Astrocyte (in vitro differentiated cells and primary cell): ENCODE data around the gene KIAA0319L. TPM values are rescaled to one million over a fixed set of nuclear protein-coding genes. Genes with fewer than 3 reads are reported as not detected.

ENCODE experiments used
- DNase-seq: peaks from one replicate; pipeline ENCODE4 v3.0.0-alpha.2; 2010; ENCODE audit warnings: low read depth
- FAIRE-seq: peaks from 2 replicates; lab custom pipeline; 2011; peaks lifted over from hg19 to GRCh38; lab: Jason Lieb, UNC
- H2AFZ ChIP-seq: 2 replicates; pipeline ENCODE4 v1.6.0; 2012; ENCODE audit warnings: low read depth, low read length, inconsistent platforms
- H3K27ac ChIP-seq: 2 replicates; pipeline ENCODE4 v1.5.1; 2011; ENCODE audit warnings: low read depth, low read length, inconsistent platforms
- H3K27me3 ChIP-seq: 2 replicates; pipeline ENCODE4 v1.6.0; 2011; ENCODE audit warnings: low read length, inconsistent platforms; ENCODE audit not compliant: insufficient read depth
- H3K36me3 ChIP-seq: 2 replicates; pipeline ENCODE4 v1.5.1; 2011; ENCODE audit warnings: low read length, inconsistent platforms; ENCODE audit not compliant: insufficient read depth
- H3K4me1 ChIP-seq: 2 replicates; pipeline ENCODE4 v1.5.1; 2011; ENCODE audit warnings: low read length, inconsistent platforms; ENCODE audit not compliant: insufficient read depth
- H3K4me2 ChIP-seq: 2 replicates; pipeline ENCODE4 v1.6.0; 2012; ENCODE audit warnings: low read length, inconsistent platforms
- H3K4me3 ChIP-seq: 2 replicates; pipeline ENCODE4 v1.5.1; 2011; ENCODE audit warnings: low read depth, mild to moderate bottlenecking, low read length, inconsistent platforms; ENCODE audit not compliant: insufficient read depth
- H3K79me2 ChIP-seq: 2 replicates; pipeline ENCODE4 v1.6.0; 2012; ENCODE audit warnings: mild to moderate bottlenecking, low read length, inconsistent platforms; ENCODE audit not compliant: insufficient read depth
- H3K9ac ChIP-seq: 2 replicates; pipeline ENCODE4 v1.6.0; 2012; ENCODE audit warnings: mild to moderate bottlenecking, low read length, inconsistent platforms
- H3K9me3 ChIP-seq: 2 replicates; pipeline ENCODE4 v1.5.1; 2012; ENCODE audit warnings: low read depth, mild to moderate bottlenecking, low read length, inconsistent platforms; ENCODE audit not compliant: insufficient read depth
- H4K20me1 ChIP-seq: 2 replicates; pipeline ENCODE4 v1.6.0; 2012; ENCODE audit warnings: low read length, inconsistent platforms; ENCODE audit not compliant: insufficient read depth
- H3K27ac Mint-ChIP-seq: one replicate; pipeline ENCODE4 v1.8.0; 2021; ENCODE audit warnings: mild to moderate bottlenecking, mixed read lengths; ENCODE audit not compliant: unreplicated experiment
- H3K27me3 Mint-ChIP-seq: one replicate; pipeline ENCODE4 v1.8.0; 2021; ENCODE audit warnings: low read depth, mixed read lengths; ENCODE audit not compliant: unreplicated experiment
- H3K36me3 Mint-ChIP-seq: one replicate; pipeline ENCODE4 v1.8.0; 2021; ENCODE audit warnings: low read depth, mixed read lengths; ENCODE audit not compliant: unreplicated experiment
- H3K4me1 Mint-ChIP-seq: one replicate; pipeline ENCODE4 v1.8.0; 2021; ENCODE audit warnings: low read depth, mixed read lengths; ENCODE audit not compliant: unreplicated experiment
- H3K4me3 Mint-ChIP-seq: one replicate; pipeline ENCODE4 v1.8.0; 2021; ENCODE audit warnings: mild to moderate bottlenecking, moderate library complexity, mixed read lengths; ENCODE audit not compliant: unreplicated experiment
- H3K9me3 Mint-ChIP-seq: one replicate; pipeline ENCODE4 v1.8.0; 2021; ENCODE audit warnings: mild to moderate bottlenecking, mixed read lengths; ENCODE audit not compliant: unreplicated experiment
- EZH2 ChIP-seq: IDR thresholded peaks from 2 replicates; pipeline ENCODE4 v1.6.1; 2012; ENCODE audit warnings: mild to moderate bottlenecking, low read length, inconsistent platforms; ENCODE audit not compliant: insufficient read depth
- total RNA-seq: library from RNA; stranded (reverse); gene quantifications from 2 replicates; pipeline ENCODE4 v1.2.1, GENCODE V29; 2021
- TF ChIP-seq, protein P1 (sequence below): IDR thresholded peaks from 2 replicates; pipeline ENCODE4 v1.5.1; 2011; ENCODE audit warnings: low read depth, mild to moderate bottlenecking, inconsistent platforms, low read length, moderate library complexity; ENCODE audit not compliant: insufficient read depth

KIAA0319L gene
- total RNA-seq, 1 donor from 2014 or later: 42.5 TPM

DNA sequence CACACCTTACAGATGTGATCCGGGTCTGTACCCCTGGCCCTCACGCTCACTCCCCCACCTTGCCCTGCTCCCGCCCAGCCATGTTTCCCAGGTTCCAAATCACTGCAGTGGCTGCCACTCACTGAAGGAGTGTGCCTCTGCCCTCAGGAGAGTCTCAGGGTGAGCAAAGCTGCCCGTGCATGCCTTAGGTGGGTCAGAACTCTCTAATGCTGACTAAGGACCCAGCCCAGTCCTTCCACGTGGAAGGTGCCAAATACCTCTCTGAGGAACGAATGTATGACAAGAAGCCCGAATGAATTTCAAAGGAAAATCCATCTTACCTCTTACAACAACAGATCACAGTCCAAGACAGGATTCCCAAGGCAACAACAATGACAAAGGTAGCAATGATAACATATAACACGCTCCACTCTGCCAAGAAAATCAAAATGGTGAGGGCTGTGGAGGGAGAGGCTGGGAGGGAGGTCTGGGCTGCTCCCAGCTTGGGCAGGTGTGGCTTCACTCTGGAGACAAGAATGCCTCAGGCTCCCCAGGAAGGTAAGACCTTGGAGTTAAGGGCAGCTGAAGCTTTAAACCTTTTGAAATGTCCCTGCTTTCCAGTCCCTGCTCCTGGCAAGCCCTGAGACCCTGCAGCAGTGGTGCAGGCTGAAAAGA lies 115.2 kb downstream of the KIAA0319L start:
- no peak for DNase-seq
- no peaks in the 10 kb centered on the region for H4K20me1 ChIP-seq
- H3K9me3 Mint-ChIP-seq: no peaks in the 10 kb centered on the region
- no peak overlapping the region for H3K4me3 Mint-ChIP-seq
- no peak overlapping the region for H3K4me2 ChIP-seq
- peaks cover 12% of the 10 kb centered on the region for H3K36me3 ChIP-seq
- no peak overlapping the region for H3K27ac ChIP-seq
- no peaks in the 10 kb centered on the region for H3K4me1 Mint-ChIP-seq
- no peak overlapping the region for H3K4me3 ChIP-seq
- H3K27ac Mint-ChIP-seq: no peak overlapping the region
- no peak overlapping the region for H3K9ac ChIP-seq
- no peak overlapping the region for H2AFZ ChIP-seq
- no peaks in the 10 kb centered on the region for H3K79me2 ChIP-seq
- H3K9me3 ChIP-seq: no peaks in the 10 kb centered on the region
- H3K4me1 ChIP-seq: no peaks in the 10 kb centered on the region
- TF ChIP-seq, protein P1, sequence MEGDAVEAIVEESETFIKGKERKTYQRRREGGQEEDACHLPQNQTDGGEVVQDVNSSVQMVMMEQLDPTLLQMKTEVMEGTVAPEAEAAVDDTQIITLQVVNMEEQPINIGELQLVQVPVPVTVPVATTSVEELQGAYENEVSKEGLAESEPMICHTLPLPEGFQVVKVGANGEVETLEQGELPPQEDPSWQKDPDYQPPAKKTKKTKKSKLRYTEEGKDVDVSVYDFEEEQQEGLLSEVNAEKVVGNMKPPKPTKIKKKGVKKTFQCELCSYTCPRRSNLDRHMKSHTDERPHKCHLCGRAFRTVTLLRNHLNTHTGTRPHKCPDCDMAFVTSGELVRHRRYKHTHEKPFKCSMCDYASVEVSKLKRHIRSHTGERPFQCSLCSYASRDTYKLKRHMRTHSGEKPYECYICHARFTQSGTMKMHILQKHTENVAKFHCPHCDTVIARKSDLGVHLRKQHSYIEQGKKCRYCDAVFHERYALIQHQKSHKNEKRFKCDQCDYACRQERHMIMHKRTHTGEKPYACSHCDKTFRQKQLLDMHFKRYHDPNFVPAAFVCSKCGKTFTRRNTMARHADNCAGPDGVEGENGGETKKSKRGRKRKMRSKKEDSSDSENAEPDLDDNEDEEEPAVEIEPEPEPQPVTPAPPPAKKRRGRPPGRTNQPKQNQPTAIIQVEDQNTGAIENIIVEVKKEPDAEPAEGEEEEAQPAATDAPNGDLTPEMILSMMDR: no peak
- no peak for TF ChIP-seq EZH2
- no peaks in the 10 kb centered on the region for H3K27me3 Mint-ChIP-seq
- H3K27me3 ChIP-seq: no peaks in the 10 kb centered on the region
- FAIRE-seq: no peak
- H3K36me3 Mint-ChIP-seq: peaks cover 19% of the 10 kb centered on the region

DNA sequence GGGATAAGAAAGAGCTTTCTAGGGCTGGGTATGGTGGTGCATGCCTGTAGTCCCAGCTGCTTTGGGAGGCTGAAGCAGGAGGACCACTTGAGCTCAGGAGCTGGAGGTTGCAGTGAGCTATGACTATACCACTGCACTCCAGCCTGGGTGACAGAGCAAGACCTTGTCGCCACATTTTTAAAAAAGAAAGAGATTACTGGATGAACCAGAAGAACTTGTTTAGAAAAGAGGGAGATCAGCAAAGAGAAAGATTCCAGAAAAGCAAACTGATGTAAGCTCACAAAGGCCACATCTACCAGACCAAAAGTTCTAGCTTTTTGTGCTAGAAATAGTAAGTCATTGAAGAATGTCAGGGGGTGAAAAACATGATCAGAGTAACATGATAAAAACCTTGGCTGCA lies 117.6 kb downstream of the KIAA0319L start:
- no peak for FAIRE-seq
- Mint-ChIP-seq H3K36me3 (peaks cover 24% of the 10 kb centered on the region), H3K9me3 (no peaks in the 10 kb centered on the region), H3K4me1 (no peaks in the 10 kb centered on the region), H3K27me3 (no peaks in the 10 kb centered on the region), H3K27ac (peak overlapping the region; percentile 15), H3K4me3 (no peak overlapping the region)
- TF ChIP-seq, protein P1: no peak
- no peak for TF ChIP-seq EZH2
- H3K9ac ChIP-seq: no peak overlapping the region
- no peak overlapping the region for H2AFZ ChIP-seq
- no peaks in the 10 kb centered on the region for H3K9me3 ChIP-seq
- no peaks in the 10 kb centered on the region for H3K27me3 ChIP-seq
- H4K20me1 ChIP-seq: peaks cover 4% of the 10 kb centered on the region
- H3K4me2 ChIP-seq: no peak overlapping the region
- H3K79me2 ChIP-seq: no peaks in the 10 kb centered on the region
- DNase-seq: no peak
- H3K4me3 ChIP-seq: no peak overlapping the region
- H3K27ac ChIP-seq: no peak overlapping the region
- no peaks in the 10 kb centered on the region for H3K4me1 ChIP-seq
- peaks cover 12% of the 10 kb centered on the region for H3K36me3 ChIP-seq

DNA sequence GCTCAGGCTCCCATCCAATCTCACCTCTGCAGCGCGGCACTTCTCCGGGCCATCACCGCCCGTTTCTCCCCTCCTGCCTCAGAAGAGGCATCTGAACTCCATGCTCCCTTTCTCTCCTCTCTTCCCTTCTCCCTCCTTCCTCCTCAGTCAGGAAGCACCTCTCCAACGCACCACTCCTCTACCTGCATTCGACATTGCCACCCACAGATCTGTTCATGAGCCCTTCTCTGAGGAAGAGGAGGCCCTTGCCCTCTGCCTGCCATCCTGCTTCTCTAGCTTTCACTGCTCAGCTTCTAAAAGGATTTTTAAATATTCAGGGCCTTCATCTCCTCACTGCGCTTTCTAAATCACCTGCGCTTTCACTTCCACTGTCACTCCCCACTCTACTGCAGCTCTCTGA lies 120.0 kb downstream of the KIAA0319L start:
- DNase-seq (no peak), FAIRE-seq (no peak)
- Histone ChIP-seq H3K9ac (no peak overlapping the region), H3K36me3 (peaks cover 8% of the 10 kb centered on the region), H2AFZ (no peak overlapping the region), H3K27ac (no peak overlapping the region), H3K4me1 (no peaks in the 10 kb centered on the region), H3K9me3 (no peaks in the 10 kb centered on the region), H3K4me3 (no peak overlapping the region), H4K20me1 (peaks cover 4% of the 10 kb centered on the region), H3K4me2 (no peak overlapping the region), H3K79me2 (no peaks in the 10 kb centered on the region), H3K27me3 (no peaks in the 10 kb centered on the region)
- TF ChIP-seq, protein P1: no peak
- TF ChIP-seq EZH2: no peak
- H3K36me3 Mint-ChIP-seq: peaks cover 20% of the 10 kb centered on the region
- H3K4me3 Mint-ChIP-seq: no peak overlapping the region
- H3K9me3 Mint-ChIP-seq: no peaks in the 10 kb centered on the region
- no peaks in the 10 kb centered on the region for H3K27me3 Mint-ChIP-seq
- no peaks in the 10 kb centered on the region for H3K4me1 Mint-ChIP-seq
- peak overlapping the region; percentile 1 for H3K27ac Mint-ChIP-seq
